Glomerular endothelial cell (primary cell): ENCODE results near the gene SP140. TPM values are rescaled to one million over a fixed set of nuclear protein-coding genes. Genes with fewer than 3 reads are reported as not detected.

ENCODE experiments used
- DNase-seq: peaks from one replicate; pipeline ENCODE4 v3.0.0-alpha.2; 2011; ENCODE audit warnings: low read depth, low spot score; ENCODE audit errors: extremely low read depth
- total RNA-seq: library from RNA; depleted of rRNA; stranded (reverse); fragments of >200 nt; gene quantifications from 2 replicates; pipeline ENCODE4 v1.2.3, GENCODE V29; 2015

The SP140 gene
- total RNA-seq, 1 donor from 2014 or later = not detected

DNA sequence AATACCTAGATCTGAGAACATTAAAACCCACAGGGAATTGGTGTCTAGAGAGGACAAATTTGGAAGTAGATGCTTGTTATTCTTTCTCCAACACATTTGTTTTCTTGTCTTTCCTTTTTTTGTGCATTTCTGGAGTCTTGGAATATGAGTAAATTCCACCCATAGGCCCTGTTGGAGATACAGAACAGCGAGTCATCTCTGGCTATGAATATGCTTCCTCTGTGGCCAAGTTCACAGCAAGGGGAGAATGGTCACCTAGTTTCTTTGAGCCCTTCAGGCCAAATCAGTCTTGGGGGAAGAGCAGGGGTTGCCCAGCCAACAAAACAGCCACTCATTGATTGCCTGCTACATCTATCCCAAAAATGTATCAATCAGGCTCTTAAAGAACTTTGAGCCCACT lies 132.8 kb downstream of the SP140 start:
- no peak for DNase-seq

DNA sequence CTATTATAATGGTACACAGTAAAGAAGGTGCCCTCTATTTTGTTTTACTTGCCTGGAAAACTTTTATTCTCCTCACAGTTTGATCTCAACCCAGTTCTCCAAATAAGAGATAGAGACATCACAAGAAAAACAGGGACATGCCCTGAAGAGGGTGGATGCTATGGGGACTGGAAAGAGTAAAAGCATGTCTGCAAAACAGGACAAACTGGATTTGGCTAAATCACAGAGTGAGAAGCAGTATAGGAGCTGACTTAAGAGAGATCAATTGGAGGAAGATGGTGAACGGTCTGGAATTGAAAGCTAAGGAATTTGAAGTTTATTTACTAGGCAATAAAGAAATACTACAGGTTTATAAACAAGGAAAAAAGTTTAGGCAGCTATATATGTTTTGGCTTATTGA lies 134.5 kb downstream of the SP140 start:
- no peak for DNase-seq

DNA sequence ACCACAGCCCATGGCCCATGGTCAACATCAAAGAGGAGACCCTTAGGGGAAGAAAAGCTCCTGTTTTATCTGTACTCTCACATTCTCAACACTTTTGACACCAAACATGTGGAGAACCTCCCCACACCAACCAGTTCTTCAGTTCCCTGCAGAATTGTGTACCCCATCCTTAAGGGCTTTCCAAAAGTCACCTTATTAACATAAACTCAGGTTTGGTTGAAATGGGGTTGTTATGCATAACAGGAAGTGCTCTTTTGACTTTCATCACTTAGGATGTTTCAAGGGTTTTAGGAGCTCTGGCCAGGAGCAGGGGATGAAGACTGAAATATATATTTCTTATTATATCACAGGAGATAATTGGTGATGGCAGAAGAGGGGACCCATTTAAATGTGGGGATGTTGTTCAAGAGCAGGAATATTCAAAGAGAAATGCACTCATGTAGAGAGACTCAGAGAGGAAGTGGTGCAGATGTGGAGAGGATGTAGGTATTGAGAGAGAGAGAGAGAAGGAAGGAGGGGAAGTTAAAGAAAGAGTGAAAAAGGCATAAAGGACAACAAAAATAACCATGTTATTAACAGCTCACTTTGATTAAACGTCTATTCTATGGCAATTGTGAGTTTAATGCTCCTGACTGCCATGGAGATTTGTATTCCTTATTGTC lies 136.6 kb downstream of the SP140 start:
- no peak for DNase-seq

Other genes with a start within 250 kb of the SP140 start
- gene SLC16A14, start 156.8 kb upstream of the SP140 start, total RNA-seq = 1.1 and 3.1 TPM in 2 replicates
- 20.5 and 25.7 TPM in 2 replicates for gene SP110, start 5.8 kb upstream of the SP140 start, total RNA-seq
- 15.0 and 34.2 TPM in 2 replicates for gene SP140L, start 101.5 kb downstream of the SP140 start, total RNA-seq
- gene SP100, start 190.5 kb downstream of the SP140 start, total RNA-seq = 146 and 208 TPM in 2 replicates